SK-N-SH (cell line): ENCODE data around the gene GABRG3. TPM values are rescaled to one million over a fixed set of nuclear protein-coding genes. Genes with fewer than 3 reads are reported as not detected.
A peak's percentile ranks its signal among the peaks of the same experiment; 100 is the strongest.

ENCODE experiments used
- CTCF ChIA-PET: fragments of 300-600, 350-600 bp; formaldehyde crosslinking; extraction: SDS; loops from one replicate; lab custom pipeline; 2021; lab: Yijun Ruan, JAX
- POLR2A ChIA-PET: fragments of 350-600 bp; sonication (Branson Sonifier 250); formaldehyde crosslinking; extraction: SDS; loops from one replicate; lab custom pipeline; 2020; ENCODE audit warnings: antibody characterized with exemption, inconsistent platforms; lab: Yijun Ruan, JAX
- DNase-seq: peaks from one replicate; pipeline ENCODE4 v3.0.0; 2012
- H2AFZ ChIP-seq: fragments of 200-600 bp; sonication (generic); 2 replicates; pipeline ENCODE4 v1.8.1; 2016; ENCODE audit warnings: antibody characterized with exemption, mild to moderate bottlenecking, low read depth
- H3F3A ChIP-seq: fragments of 200-600 bp; sonication (generic); replicated peaks from 2 replicates; pipeline ENCODE3; 2016; ENCODE audit warnings: antibody characterized with exemption, mild to moderate bottlenecking; ENCODE audit not compliant: insufficient read depth
- H3K27ac ChIP-seq, 2 experiments: fragments of 200-500 bp in 1 of 2; fragments of 200-600 bp in 1 of 2; sonication (Bioruptor generic) in 1 of 2; sonication (generic), shearing (Covaris generic) in 1 of 2; 2 replicates each; pipeline versions ENCODE4 v1.5.1 to v1.6.1; 2014 to 2016; ENCODE audit warnings: low read depth in 2 of 2, inconsistent platforms in 1 of 2, low read length in 1 of 2, mild to moderate bottlenecking in 1 of 2, mixed read lengths in 1 of 2
- H3K27me3 ChIP-seq: fragments of 200-600 bp; sonication (generic), shearing (Covaris generic); 2 replicates; pipeline ENCODE4 v1.6.1; 2016; ENCODE audit warnings: mixed run types; ENCODE audit not compliant: insufficient read depth
- H3K36me3 ChIP-seq, 2 experiments: fragments of 200-500 bp in 1 of 2; fragments of 200-600 bp in 1 of 2; sonication (Bioruptor generic) in 1 of 2; sonication (generic) in 1 of 2; replicated peaks in 1 of 2; 2 replicates each; pipeline versions ENCODE3 to v1.5.1; 2014 to 2016; ENCODE audit warnings: low read length in 1 of 2, mild to moderate bottlenecking in 1 of 2; ENCODE audit not compliant: insufficient read depth in 2 of 2, control insufficient read depth in 1 of 2
- H3K4me1 ChIP-seq, 2 experiments: fragments of 200-500 bp in 1 of 2; fragments of 200-600 bp in 1 of 2; sonication (Bioruptor generic) in 1 of 2; sonication (generic), shearing (Covaris generic) in 1 of 2; 2 replicates each; pipeline versions ENCODE4 v1.5.1 to v1.6.1; 2014 to 2016; ENCODE audit warnings: low read depth in 1 of 2, low read length in 1 of 2, mixed run types in 1 of 2; ENCODE audit not compliant: insufficient read depth in 2 of 2, control insufficient read depth in 1 of 2
- H3K4me2 ChIP-seq: fragments of 200-600 bp; sonication (generic), shearing (Covaris generic); 2 replicates; pipeline ENCODE4 v1.6.1; 2017; ENCODE audit warnings: mixed run types
- H3K4me3 ChIP-seq, 2 experiments: fragments of 200-500 bp in 1 of 2; fragments of 200-600 bp in 1 of 2; sonication (Bioruptor generic) in 1 of 2; sonication (generic), shearing (Covaris generic) in 1 of 2; 2 replicates each; pipeline versions ENCODE4 v1.5.1 to v1.8.1; 2014 to 2016; ENCODE audit warnings: low read depth in 2 of 2, inconsistent platforms in 1 of 2, low read length in 1 of 2, mild to moderate bottlenecking in 1 of 2, mixed read lengths in 1 of 2, moderate library complexity in 1 of 2
- H3K79me2 ChIP-seq: fragments of 200-600 bp; sonication (generic); 2 replicates; pipeline ENCODE4 v1.8.1; 2017; ENCODE audit warnings: mild to moderate bottlenecking; ENCODE audit not compliant: insufficient read depth
- H3K9ac ChIP-seq: fragments of 200-600 bp; sonication (generic); 2 replicates; pipeline ENCODE4 v1.6.1; 2017; ENCODE audit warnings: mixed run types
- H3K9me2 ChIP-seq: fragments of 200-600 bp; sonication (generic); 2 replicates; pipeline ENCODE4 v1.6.1; 2017; ENCODE audit warnings: mixed run types
- H3K9me3 ChIP-seq: fragments of 200-600 bp; sonication (generic); 2 replicates; pipeline ENCODE4 v1.6.1; 2017; ENCODE audit warnings: mixed run types, mild to moderate bottlenecking, moderate library complexity
- H4K20me1 ChIP-seq: fragments of 200-600 bp; sonication (generic); 2 replicates; pipeline ENCODE4 v1.6.1; 2017; ENCODE audit warnings: mild to moderate bottlenecking, mixed run types; ENCODE audit not compliant: insufficient read depth
- EP300 ChIP-seq, 2 experiments: IDR thresholded peaks; 2 replicates each; pipeline versions ENCODE4 v1.4.0 to v1.6.1; 2012; ENCODE audit warnings: borderline replicate concordance in 1 of 2, low read depth in 1 of 2, low read length in 1 of 2
- FOSL2 ChIP-seq: IDR thresholded peaks from 2 replicates; pipeline ENCODE4 v1.4.0; 2012; ENCODE audit warnings: low read depth, mild to moderate bottlenecking, moderate library complexity, borderline replicate concordance
- FOXM1 ChIP-seq: IDR thresholded peaks from 2 replicates; pipeline ENCODE4 v1.4.0; 2012; ENCODE audit warnings: low read depth, mild to moderate bottlenecking
- GABPA ChIP-seq: IDR thresholded peaks from 2 replicates; pipeline ENCODE4 v1.4.0; 2012; ENCODE audit warnings: low read depth, mild to moderate bottlenecking
- NRF1 ChIP-seq: IDR thresholded peaks from 2 replicates; pipeline ENCODE4 v1.6.1; 2012; ENCODE audit warnings: low read depth, mild to moderate bottlenecking, low read length
- POLR2AphosphoS5 ChIP-seq: IDR thresholded peaks from 2 replicates; pipeline ENCODE4 v1.6.1; 2012; ENCODE audit warnings: low read depth, low read length
- RAD21 ChIP-seq: IDR thresholded peaks from 2 replicates; pipeline ENCODE4 v1.6.1; 2012; ENCODE audit warnings: mild to moderate bottlenecking, low read length
- REST ChIP-seq: IDR thresholded peaks from 2 replicates; pipeline ENCODE4 v1.6.1; 2012; ENCODE audit warnings: mild to moderate bottlenecking, low read depth, low read length, moderate library complexity
- SMC3 ChIP-seq: IDR thresholded peaks from 2 replicates; pipeline ENCODE4 v1.6.1; 2012; ENCODE audit warnings: low read depth, low read length, improper control_type of control experiment
- TAF1 ChIP-seq: IDR thresholded peaks from 2 replicates; pipeline ENCODE4 v1.6.1; 2012; ENCODE audit warnings: low read depth, mild to moderate bottlenecking, low read length, moderate library complexity, borderline replicate concordance
- TEAD4 ChIP-seq: IDR thresholded peaks from 2 replicates; pipeline ENCODE4 v1.4.0; 2012; ENCODE audit warnings: mild to moderate bottlenecking, borderline replicate concordance; ENCODE audit not compliant: insufficient read depth
- WGBS: methylation state at CpG from one replicate; pipeline ENCODE4 v1.1.6; 2017; ENCODE audit warnings: low lambda C conversion rate; 5-methylcytosine and 5-hydroxymethylcytosine counted together
- polyA plus RNA-seq, 3 experiments: library from polyadenylated mRNA; depleted of rRNA; stranded (reverse); fragments of >200 nt; gene quantifications; 2 replicates each; pipeline ENCODE4 v1.2.3, GENCODE V29; 2012
- TF ChIP-seq, protein P1 (sequence below): IDR thresholded peaks from 2 replicates; pipeline ENCODE4 v1.4.0; 2012; ENCODE audit warnings: low read depth, borderline replicate concordance

Gene GABRG3
- polyA plus RNA-seq, 1 of the 3 experiments (the other 2 are of a cell fraction): not detected

DNA sequence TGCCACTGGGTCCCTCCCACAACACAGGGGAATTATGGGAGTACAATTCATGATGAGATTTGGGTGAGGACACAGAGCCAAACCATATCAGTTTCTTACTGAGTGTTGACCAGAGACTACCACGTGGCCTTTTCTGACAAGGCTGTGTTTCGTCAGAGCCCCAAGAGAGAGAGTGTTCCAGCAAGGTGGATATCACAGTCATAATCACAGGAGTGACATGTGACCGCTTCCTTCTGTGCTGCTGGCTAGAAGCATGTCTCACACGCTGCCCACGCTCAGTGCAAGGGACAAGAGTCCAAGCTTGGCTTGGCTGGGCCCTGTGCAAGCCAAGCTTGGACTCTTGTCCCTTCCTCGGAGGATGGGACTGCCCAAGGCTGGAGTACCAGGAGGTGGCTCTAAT, 103.2 kb downstream of the GABRG3 start:
- Histone ChIP-seq H3K79me2 (no peaks in the 10 kb centered on the region), H3K9me2 (no peaks in the 10 kb centered on the region), H4K20me1 (no peaks in the 10 kb centered on the region), H3K27ac (no peak overlapping the region), H2AFZ (no peak overlapping the region), H3K4me3 (no peak overlapping the region), H3K9ac (no peak overlapping the region), H3K36me3 (no peaks in the 10 kb centered on the region), H3K9me3 (no peaks in the 10 kb centered on the region), H3K4me1 (peaks cover 0 to 5% of the 10 kb centered on the region in 2 experiments; a peak in 1 of 4 replicates), H3F3A (no peaks in the 10 kb centered on the region), H3K4me2 (no peak overlapping the region), H3K27me3 (no peaks in the 10 kb centered on the region)
- ChIA-PET CTCF (interaction anchor here (4.1 kb wide), 1 partner anchor 15 kb away, joined by 19 read pairs; no protein-coding TSS in a partner anchor), POLR2A (no interaction called here)
- DNase-seq: no peak
- WGBS: 22% methylated on average over 6 of the region's 6 CpGs
- TF ChIP-seq, protein P1, sequence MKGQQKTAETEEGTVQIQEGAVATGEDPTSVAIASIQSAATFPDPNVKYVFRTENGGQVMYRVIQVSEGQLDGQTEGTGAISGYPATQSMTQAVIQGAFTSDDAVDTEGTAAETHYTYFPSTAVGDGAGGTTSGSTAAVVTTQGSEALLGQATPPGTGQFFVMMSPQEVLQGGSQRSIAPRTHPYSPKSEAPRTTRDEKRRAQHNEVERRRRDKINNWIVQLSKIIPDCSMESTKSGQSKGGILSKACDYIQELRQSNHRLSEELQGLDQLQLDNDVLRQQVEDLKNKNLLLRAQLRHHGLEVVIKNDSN: no peak
- TF ChIP-seq TEAD4 (no peak), NRF1 (no peak), GABPA (no peak), FOSL2 (no peak), FOXM1 (no peak), POLR2AphosphoS5 (no peak), REST (no peak), SMC3 (no peak), TAF1 (no peak)

GRCh38 chr15:27077790-27078189, 106.8 kb downstream of the GABRG3 start:
- H3F3A ChIP-seq: no peaks in the 10 kb centered on the region
- no peaks in the 10 kb centered on the region for H3K36me3 ChIP-seq
- peak; percentile 47 for DNase-seq
- no peak overlapping the region for H3K9ac ChIP-seq
- H3K27ac ChIP-seq: no peak overlapping the region
- H3K27me3 ChIP-seq: no peaks in the 10 kb centered on the region
- H2AFZ ChIP-seq: no peak overlapping the region
- ChIA-PET CTCF (interaction anchor here (0.6 to 2.0 kb wide), 10 partner anchors 9 to 1784 kb away, joined by 3 to 10 read pairs (median 3); no protein-coding TSS in a partner anchor), POLR2A (no interaction called here)
- no peak overlapping the region for H3K4me2 ChIP-seq
- no peaks in the 10 kb centered on the region for H4K20me1 ChIP-seq
- peaks cover 0 to 5% of the 10 kb centered on the region in 2 experiments; a peak in 1 of 4 replicates for H3K4me1 ChIP-seq
- no peaks in the 10 kb centered on the region for H3K9me2 ChIP-seq
- H3K4me3 ChIP-seq: no peak overlapping the region
- H3K79me2 ChIP-seq: no peaks in the 10 kb centered on the region
- no peaks in the 10 kb centered on the region for H3K9me3 ChIP-seq
- 24% methylated on average over 5 of the region's 5 CpGs for WGBS
- peak; percentile 47 for TF ChIP-seq RAD21
- no peak for TF ChIP-seq EP300 (IDR thresholded peaks at IDR 0.05; ENCODE audit: borderline replicate concordance in 1 of 2, low read depth in 1 of 2, low read length in 1 of 2)
